DND-41 (cell line): ENCODE measurements around the gene CXXC4.

Experiments used
- ATAC-seq: fragments of 200-7000 bp; cut with Tn5 transposase; 3 replicates; pipeline ENCODE4 v1.9.1; 2021; ENCODE audit warnings: low read depth; ENCODE audit not compliant: insufficient read depth
- DNase-seq: peaks from one replicate; pipeline ENCODE4 v3.0.0-alpha.2; 2020
- H2AFZ ChIP-seq: 2 replicates; pipeline ENCODE4 v1.6.0; 2012; ENCODE audit warnings: low read depth, low read length
- H3K27ac ChIP-seq: 2 replicates; pipeline ENCODE4 v1.5.1; 2012; ENCODE audit warnings: low read length, inconsistent platforms
- H3K27me3 ChIP-seq: fragments of 200-600 bp; sonication (generic); 2 replicates; pipeline ENCODE4 v1.6.0; 2012; ENCODE audit warnings: low read length, mild to moderate bottlenecking, inconsistent platforms; ENCODE audit not compliant: insufficient read depth, poor library complexity
- H3K36me3 ChIP-seq: 2 replicates; pipeline ENCODE4 v1.5.1; 2012; ENCODE audit warnings: low read length, inconsistent platforms; ENCODE audit not compliant: insufficient read depth
- H3K4me1 ChIP-seq: 2 replicates; pipeline ENCODE4 v1.5.1; 2012; ENCODE audit warnings: mild to moderate bottlenecking, low read length; ENCODE audit not compliant: insufficient read depth
- H3K4me2 ChIP-seq: 2 replicates; pipeline ENCODE4 v1.6.0; 2012; ENCODE audit warnings: mild to moderate bottlenecking, moderate library complexity, low read length, inconsistent platforms; ENCODE audit not compliant: insufficient read depth
- H3K4me3 ChIP-seq, 2 experiments: fragments of 200-600 bp in 1 of 2; shearing (Covaris generic) in 1 of 2; 2 replicates each; pipeline ENCODE4 v1.5.1; 2012 to 2016; ENCODE audit warnings: inconsistent platforms in 2 of 2, low read length in 2 of 2, mild to moderate bottlenecking in 2 of 2, low read depth in 1 of 2, moderate library complexity in 1 of 2
- H3K79me2 ChIP-seq: 2 replicates; pipeline ENCODE4 v1.6.0; 2012; ENCODE audit warnings: low read length, inconsistent platforms; ENCODE audit not compliant: insufficient read depth
- H3K9ac ChIP-seq: 2 replicates; pipeline ENCODE4 v1.6.0; 2012; ENCODE audit warnings: low read depth, mild to moderate bottlenecking, inconsistent platforms, low read length, moderate library complexity
- H3K9me3 ChIP-seq: 2 replicates; pipeline ENCODE4 v1.5.1; 2012; ENCODE audit warnings: low read length, moderate library complexity, mild to moderate bottlenecking, inconsistent platforms; ENCODE audit not compliant: insufficient read depth, severe bottlenecking
- H4K20me1 ChIP-seq: 2 replicates; pipeline ENCODE4 v1.6.0; 2012; ENCODE audit warnings: low read length; ENCODE audit not compliant: insufficient read depth
- EZH2 ChIP-seq: IDR thresholded peaks from 3 replicates; pipeline ENCODE4 v1.6.1; 2012; ENCODE audit warnings: borderline replicate concordance, low read depth, mild to moderate bottlenecking, moderate library complexity, low read length, inconsistent platforms; ENCODE audit not compliant: severe bottlenecking
- TF ChIP-seq, protein P1 (sequence below): IDR thresholded peaks from 2 replicates; pipeline ENCODE4 v1.5.1; 2012; ENCODE audit warnings: borderline replicate concordance, low read length, moderate library complexity, mild to moderate bottlenecking; ENCODE audit not compliant: poor library complexity, severe bottlenecking; ENCODE audit errors: extremely low read depth

CXXC4 gene

DNA sequence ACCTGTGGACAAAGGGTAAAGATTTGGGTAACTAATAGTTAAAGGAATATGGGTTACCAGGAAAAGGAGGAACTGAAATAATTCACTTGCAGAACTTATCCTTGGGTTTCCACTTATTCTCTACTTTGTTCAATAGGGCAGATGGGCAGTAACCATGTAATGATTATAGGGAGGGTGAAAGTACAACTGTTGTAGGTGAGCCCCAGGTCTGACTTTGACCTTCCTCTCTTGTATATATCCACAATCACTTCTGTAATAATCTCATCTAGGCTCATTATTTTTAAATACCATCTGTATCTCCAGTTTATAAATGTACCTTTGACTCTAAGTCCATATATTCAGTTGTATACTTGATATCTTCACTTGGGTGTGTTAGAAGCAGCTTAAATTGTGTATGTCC is 32.1 kb downstream of the CXXC4 start:
- Histone ChIP-seq H3K79me2 (no peaks in the 10 kb centered on the region), H3K4me1 (no peaks in the 10 kb centered on the region), H3K36me3 (no peaks in the 10 kb centered on the region), H3K9me3 (no peaks in the 10 kb centered on the region), H3K27ac (no peak overlapping the region), H3K4me2 (no peak overlapping the region), H3K4me3 (no peak overlapping the region), H4K20me1 (no peaks in the 10 kb centered on the region), H3K27me3 (no peaks in the 10 kb centered on the region), H2AFZ (no peak overlapping the region), H3K9ac (no peak overlapping the region)
- ATAC-seq (no peak), DNase-seq (no peak)
- no peak for TF ChIP-seq EZH2
- TF ChIP-seq, protein P1, sequence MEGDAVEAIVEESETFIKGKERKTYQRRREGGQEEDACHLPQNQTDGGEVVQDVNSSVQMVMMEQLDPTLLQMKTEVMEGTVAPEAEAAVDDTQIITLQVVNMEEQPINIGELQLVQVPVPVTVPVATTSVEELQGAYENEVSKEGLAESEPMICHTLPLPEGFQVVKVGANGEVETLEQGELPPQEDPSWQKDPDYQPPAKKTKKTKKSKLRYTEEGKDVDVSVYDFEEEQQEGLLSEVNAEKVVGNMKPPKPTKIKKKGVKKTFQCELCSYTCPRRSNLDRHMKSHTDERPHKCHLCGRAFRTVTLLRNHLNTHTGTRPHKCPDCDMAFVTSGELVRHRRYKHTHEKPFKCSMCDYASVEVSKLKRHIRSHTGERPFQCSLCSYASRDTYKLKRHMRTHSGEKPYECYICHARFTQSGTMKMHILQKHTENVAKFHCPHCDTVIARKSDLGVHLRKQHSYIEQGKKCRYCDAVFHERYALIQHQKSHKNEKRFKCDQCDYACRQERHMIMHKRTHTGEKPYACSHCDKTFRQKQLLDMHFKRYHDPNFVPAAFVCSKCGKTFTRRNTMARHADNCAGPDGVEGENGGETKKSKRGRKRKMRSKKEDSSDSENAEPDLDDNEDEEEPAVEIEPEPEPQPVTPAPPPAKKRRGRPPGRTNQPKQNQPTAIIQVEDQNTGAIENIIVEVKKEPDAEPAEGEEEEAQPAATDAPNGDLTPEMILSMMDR: no peak

DNA sequence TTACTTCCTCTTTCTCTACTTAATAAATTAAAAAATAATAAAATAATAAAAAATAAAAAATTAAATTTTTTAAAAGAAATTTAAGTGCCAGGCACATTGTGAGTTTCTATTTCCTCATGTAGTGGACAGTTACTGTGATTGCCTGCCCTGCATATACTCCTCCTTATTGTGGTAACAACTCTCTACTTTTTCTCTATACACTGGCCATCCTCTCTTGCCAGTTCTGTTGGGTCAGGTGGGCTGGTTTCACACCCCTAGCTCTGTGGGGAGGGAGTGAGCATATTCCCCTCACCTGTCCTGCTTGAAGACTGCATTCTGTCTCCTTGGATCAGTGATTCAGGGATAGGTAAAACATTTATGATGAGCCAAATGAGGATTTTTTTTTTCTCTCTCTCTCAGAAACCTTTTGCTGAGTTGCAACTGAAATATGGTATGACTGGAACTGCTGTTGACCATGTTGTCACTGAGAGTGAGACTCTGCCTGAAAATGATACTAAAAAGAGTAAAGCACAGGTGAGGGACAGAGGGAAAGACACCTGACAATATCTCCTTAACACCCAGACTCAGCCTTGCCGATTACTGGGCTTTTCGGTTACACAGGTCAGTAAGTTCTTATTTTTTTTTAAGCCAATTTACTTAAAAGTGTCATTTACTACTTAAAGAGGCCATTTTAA is 37.2 kb downstream of the CXXC4 start:
- H3K36me3 ChIP-seq: no peaks in the 10 kb centered on the region
- H4K20me1 ChIP-seq: no peaks in the 10 kb centered on the region
- H3K9me3 ChIP-seq: no peaks in the 10 kb centered on the region
- TF ChIP-seq, protein P1: no peak
- TF ChIP-seq EZH2: no peak
- no peak overlapping the region for H2AFZ ChIP-seq
- H3K9ac ChIP-seq: no peak overlapping the region
- no peaks in the 10 kb centered on the region for H3K79me2 ChIP-seq
- no peaks in the 10 kb centered on the region for H3K27me3 ChIP-seq
- ATAC-seq (no peak), DNase-seq (no peak)
- no peak overlapping the region for H3K4me2 ChIP-seq
- H3K4me3 ChIP-seq: no peak overlapping the region
- H3K27ac ChIP-seq: no peak overlapping the region
- no peaks in the 10 kb centered on the region for H3K4me1 ChIP-seq

DNA sequence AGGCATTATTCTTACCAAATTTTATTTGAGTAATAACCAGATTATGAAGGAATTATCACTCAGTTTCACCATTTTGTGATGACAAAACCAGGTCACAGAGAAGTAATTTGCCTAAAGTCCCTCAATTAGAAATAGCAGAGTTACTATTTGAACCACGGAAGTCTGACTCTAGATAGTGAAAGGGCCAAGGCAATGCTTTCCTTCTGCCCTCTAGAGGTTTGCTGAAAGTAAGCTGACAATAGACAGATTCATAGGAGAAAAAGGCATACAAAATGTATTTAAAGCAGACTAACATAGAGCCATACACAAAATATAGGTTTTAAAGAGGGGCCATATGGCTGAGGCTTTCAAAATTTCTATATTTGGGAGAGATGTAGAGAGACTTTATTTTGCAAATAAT is 43.1 kb downstream of the CXXC4 start:
- H3K27ac ChIP-seq: no peak overlapping the region
- no peak overlapping the region for H2AFZ ChIP-seq
- H4K20me1 ChIP-seq: no peaks in the 10 kb centered on the region
- H3K4me1 ChIP-seq: no peaks in the 10 kb centered on the region
- no peak overlapping the region for H3K9ac ChIP-seq
- no peak overlapping the region for H3K4me2 ChIP-seq
- TF ChIP-seq EZH2: no peak
- TF ChIP-seq, protein P1: no peak
- ATAC-seq (no peak), DNase-seq (no peak)
- no peaks in the 10 kb centered on the region for H3K36me3 ChIP-seq
- H3K9me3 ChIP-seq: no peaks in the 10 kb centered on the region
- no peak overlapping the region for H3K4me3 ChIP-seq
- no peaks in the 10 kb centered on the region for H3K79me2 ChIP-seq
- H3K27me3 ChIP-seq: no peaks in the 10 kb centered on the region

DNA sequence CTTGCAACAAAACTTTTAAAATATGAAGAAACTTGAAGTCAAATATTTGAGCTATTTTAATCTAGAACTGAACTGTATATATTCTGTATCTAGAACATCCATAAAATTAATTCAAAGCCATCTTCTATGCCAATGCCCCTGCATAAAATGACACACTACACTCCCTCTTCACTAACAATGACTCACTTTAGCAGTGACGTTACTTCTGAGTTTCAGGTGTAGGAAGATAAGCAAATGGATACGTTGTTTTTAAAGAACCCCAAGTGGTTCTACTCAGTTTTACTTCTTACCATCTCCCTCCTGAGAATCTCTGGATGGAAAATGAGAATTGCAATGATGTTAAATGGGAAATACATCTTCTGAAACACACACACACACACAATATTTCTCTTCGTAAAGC is 45.2 kb downstream of the CXXC4 start:
- no peaks in the 10 kb centered on the region for H3K9me3 ChIP-seq
- H3K4me2 ChIP-seq: no peak overlapping the region
- no peak overlapping the region for H3K27ac ChIP-seq
- DNase-seq (no peak), ATAC-seq (no peak)
- H3K4me1 ChIP-seq: no peaks in the 10 kb centered on the region
- H4K20me1 ChIP-seq: no peaks in the 10 kb centered on the region
- no peaks in the 10 kb centered on the region for H3K79me2 ChIP-seq
- no peak for TF ChIP-seq EZH2
- TF ChIP-seq, protein P1: no peak
- no peaks in the 10 kb centered on the region for H3K27me3 ChIP-seq
- H3K9ac ChIP-seq: no peak overlapping the region
- H2AFZ ChIP-seq: no peak overlapping the region
- H3K4me3 ChIP-seq: no peak overlapping the region
- no peaks in the 10 kb centered on the region for H3K36me3 ChIP-seq
